Smooth muscle cell (in vitro differentiated cells): ENCODE measurements around the gene AJM1. TPM values are rescaled to one million over a fixed set of nuclear protein-coding genes. Genes with fewer than 3 reads are reported as not detected.

Experiments
- DNase-seq: peaks from one replicate; lab custom pipeline; 2025; ENCODE audit not compliant: unreplicated experiment; lab: John Stamatoyannopoulos, UW
- H2AFZ ChIP-seq: fragments of 200-600 bp; sonication (generic); 2 replicates; pipeline ENCODE4 v1.6.0; 2016; ENCODE audit warnings: antibody characterized with exemption, low read depth, mild to moderate bottlenecking
- H3F3A ChIP-seq: fragments of 200-600 bp; sonication (generic); 2 replicates; pipeline ENCODE4 v1.6.0; 2017; ENCODE audit warnings: antibody characterized with exemption, low read depth
- H3K27ac ChIP-seq: fragments of 200-600 bp; sonication (generic); 2 replicates; pipeline ENCODE4 v1.5.1; 2016; ENCODE audit warnings: low read depth, mild to moderate bottlenecking
- H3K27me3 ChIP-seq: fragments of 200-600 bp; sonication (generic); 2 replicates; pipeline ENCODE4 v1.6.1; 2016; ENCODE audit warnings: low read depth, mild to moderate bottlenecking
- H3K36me3 ChIP-seq: fragments of 200-600 bp; sonication (generic); 2 replicates; pipeline ENCODE4 v1.5.1; 2016; ENCODE audit warnings: low read depth
- H3K4me1 ChIP-seq: fragments of 200-600 bp; sonication (generic); 2 replicates; pipeline ENCODE4 v1.5.1; 2016; ENCODE audit warnings: low read depth
- H3K4me2 ChIP-seq: fragments of 200-600 bp; sonication (generic); 2 replicates; pipeline ENCODE4 v1.6.0; 2016; ENCODE audit warnings: mild to moderate bottlenecking
- H3K4me3 ChIP-seq: fragments of 200-600 bp; sonication (generic); 2 replicates; pipeline ENCODE4 v1.5.1; 2016; ENCODE audit warnings: mild to moderate bottlenecking
- H3K79me2 ChIP-seq: fragments of 200-600 bp; sonication (generic); 2 replicates; pipeline ENCODE4 v1.6.0; 2016; ENCODE audit warnings: low read depth, mild to moderate bottlenecking
- H3K9ac ChIP-seq: fragments of 200-600 bp; sonication (generic); 2 replicates; pipeline ENCODE4 v1.6.0; 2016; ENCODE audit warnings: low read depth
- H3K9me3 ChIP-seq: fragments of 200-600 bp; sonication (generic); replicated peaks from 2 replicates; pipeline ENCODE4 v1.5.1; 2016; ENCODE audit warnings: low read depth
- H4K20me1 ChIP-seq: fragments of 200-600 bp; sonication (generic); 2 replicates; pipeline ENCODE4 v1.6.0; 2016; ENCODE audit warnings: low read depth
- CTCF ChIP-seq: fragments of 200-600 bp; sonication (generic); IDR thresholded peaks from 2 replicates; pipeline ENCODE4 v1.5.1; 2017; ENCODE audit warnings: borderline replicate concordance, mild to moderate bottlenecking, antibody characterized with exemption; ENCODE audit not compliant: insufficient read depth, poor library complexity, severe bottlenecking
- WGBS: methylation state at CpG from one replicate; pipeline ENCODE4 v1.1.7; 2016; ENCODE audit warnings: low lambda C conversion rate; 5-methylcytosine and 5-hydroxymethylcytosine counted together
- polyA plus RNA-seq: library from polyadenylated mRNA; unstranded; fragments of >200 nt; fragmentation: Nextera tagmentation; extraction: Ambion mirVana; gene quantifications from 2 replicates; pipeline ENCODE4 v1.2.1, GENCODE V29; 2016
- total RNA-seq: library from RNA; depleted of rRNA; stranded (reverse); fragments of >200 nt; gene quantifications from 2 replicates; pipeline ENCODE4 v1.2.3, GENCODE V29; 2014

AJM1 gene
- total and polyA plus RNA-seq, 2 experiments from 2014 or later = 1.8 to 2.9 TPM

- H3K9me3 ChIP-seq = no peaks in the 10 kb centered on the region
- peaks cover 28% of the 10 kb centered on the region for H3K4me1 ChIP-seq
- H3K9ac ChIP-seq = no peak overlapping the region
- H3K4me2 ChIP-seq = peak overlapping the region; percentile 89
- H4K20me1 ChIP-seq = peaks cover 25% of the 10 kb centered on the region
- no peak for DNase-seq
- no peaks in the 10 kb centered on the region for H3K36me3 ChIP-seq
- TF ChIP-seq CTCF = no peak
- H3F3A ChIP-seq = peaks cover 3% of the 10 kb centered on the region
- no peak overlapping the region for H3K27ac ChIP-seq
- H3K79me2 ChIP-seq = peaks cover 31% of the 10 kb centered on the region
- no peak overlapping the region for H2AFZ ChIP-seq
- H3K27me3 ChIP-seq = no peaks in the 10 kb centered on the region
- no peak overlapping the region for H3K4me3 ChIP-seq
- 97% methylated on average over 10 of the region's 10 CpGs for WGBS
Observed at GRCh38 chr9:136806067-136806466, 36.2 kb upstream of the AJM1 start.

DNA sequence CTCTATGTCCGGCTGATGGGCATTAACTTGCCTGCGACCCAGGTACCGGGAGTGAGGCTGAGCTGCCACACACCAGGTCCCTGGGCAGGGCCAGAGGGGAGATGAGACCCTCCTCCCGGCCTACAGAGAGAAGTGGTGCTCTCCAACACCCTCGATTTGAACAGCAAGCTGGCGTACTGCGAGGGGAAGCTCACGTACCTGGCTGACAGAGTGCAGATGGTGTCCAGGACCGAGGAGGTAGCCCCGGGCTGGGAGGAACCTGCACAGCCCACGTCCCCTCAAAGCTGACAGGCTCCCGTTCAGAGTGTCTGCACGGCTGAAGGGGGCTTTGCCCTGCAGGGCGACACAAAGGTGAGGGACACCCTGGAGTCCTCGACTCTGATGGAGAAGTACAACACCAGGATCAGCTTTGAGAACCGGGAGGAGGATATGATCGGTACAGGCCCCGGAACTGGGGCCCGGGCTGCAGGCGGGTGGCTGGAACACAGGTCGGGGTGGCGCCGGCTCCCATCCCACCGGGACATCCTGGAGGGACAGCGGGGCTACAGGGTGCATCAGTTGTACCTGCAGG lies 35.6 kb upstream of the AJM1 start:
- Histone ChIP-seq H3K4me1 (peaks cover 24% of the 10 kb centered on the region), H3K9me3 (no peaks in the 10 kb centered on the region), H2AFZ (no peak overlapping the region), H3F3A (peaks cover 3% of the 10 kb centered on the region), H3K79me2 (peaks cover 38% of the 10 kb centered on the region), H3K9ac (no peak overlapping the region), H3K27me3 (no peaks in the 10 kb centered on the region), H3K4me3 (peak overlapping the region; percentile 97), H3K27ac (no peak overlapping the region), H3K4me2 (peak overlapping the region; percentile 89), H4K20me1 (peaks cover 30% of the 10 kb centered on the region), H3K36me3 (no peaks in the 10 kb centered on the region)
- no peak for TF ChIP-seq CTCF
- DNase-seq = no peak
- WGBS = 86% methylated on average over 25 of the region's 25 CpGs

DNA sequence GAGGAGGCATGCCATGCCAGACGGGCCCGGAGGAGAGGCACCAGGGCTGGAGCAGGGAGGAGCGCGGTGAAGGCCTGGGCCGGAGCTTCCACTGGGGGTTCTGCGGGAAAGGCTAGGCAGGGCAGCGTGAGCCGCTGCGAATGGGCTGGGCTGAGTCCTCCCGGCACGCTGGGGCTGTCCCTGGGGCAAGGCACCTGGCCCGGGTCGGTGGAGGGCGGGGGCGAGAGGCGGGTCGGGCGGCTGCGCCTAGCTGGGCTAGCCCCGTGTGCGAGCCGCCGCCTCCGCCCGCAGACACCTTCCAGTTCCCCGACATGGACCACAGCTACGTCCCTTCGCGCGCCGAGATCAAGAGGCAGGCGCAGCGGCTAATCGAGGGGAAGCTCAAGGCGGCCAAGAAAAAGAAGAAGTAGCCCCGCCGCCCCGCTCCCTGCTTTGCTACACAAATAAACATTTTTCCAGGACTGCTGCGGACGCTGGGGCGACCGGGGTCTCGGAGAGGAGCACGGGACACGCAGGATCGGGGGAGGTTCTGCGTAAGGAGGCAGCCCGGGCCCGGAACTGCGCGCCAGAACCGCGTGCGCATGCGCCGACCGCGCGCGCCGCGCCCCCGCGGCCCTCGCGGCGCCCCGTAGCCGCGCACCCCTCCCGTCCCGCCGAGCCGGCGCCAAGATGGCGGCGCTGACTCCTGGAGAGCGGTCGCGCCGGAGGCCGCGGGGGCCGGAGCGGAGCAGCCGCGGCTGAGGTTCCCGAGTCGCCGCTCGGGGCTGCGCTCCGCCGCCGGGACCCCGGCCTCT lies 34.8 kb upstream of the AJM1 start, which contains the start of gene RABL6:
TSS of gene RABL6 (plus strand) at position 668 of the 794 bp plus-strand sequence. CDS start 249 bp downstream, outside the sequence.
- H3F3A ChIP-seq = peaks cover 3% of the 10 kb centered on the region
- H3K27me3 ChIP-seq = no peaks in the 10 kb centered on the region
- H3K79me2 ChIP-seq = peaks cover 45% of the 10 kb centered on the region
- peak within 1 kb of the TSS; percentile 92 for H3K4me2 ChIP-seq
- peak within 1 kb of the TSS; percentile 79 for H2AFZ ChIP-seq
- H4K20me1 ChIP-seq = peaks cover 37% of the 10 kb centered on the region
- no peaks in the 10 kb centered on the region for H3K9me3 ChIP-seq
- H3K27ac ChIP-seq = peak within 1 kb of the TSS; percentile 54
- H3K9ac ChIP-seq = peak within 1 kb of the TSS; percentile 65
- H3K4me3 ChIP-seq = peak within 1 kb of the TSS; percentile 97
- TF ChIP-seq CTCF = no peak
- no peaks in the 10 kb centered on the region for H3K36me3 ChIP-seq
- WGBS = 3% methylated on average over 36 of the region's 96 CpGs
- peak; percentile 43 for DNase-seq
- H3K4me1 ChIP-seq = peaks cover 24% of the 10 kb centered on the region
